ENCODE data around the gene HPS1.

Gene HPS1

GRCh38 chr10:98445200-98445812 lies 1.4 kb downstream of the HPS1 start:
- peak overlapping the region; percentile 93 for H3K4me3 ChIP-seq (ENCODE audit: low read depth, low read length)
- TF ChIP-seq CTCF (conservative IDR thresholded peaks at IDR 0.05; ENCODE audit: low read depth, low read length), result no peak
- DNase-seq (ENCODE audit: low read depth), result no peak

- TF ChIP-seq CTCF (conservative IDR thresholded peaks at IDR 0.05; ENCODE audit: low read depth, low read length), result no peak
- no peak for DNase-seq (ENCODE audit: low read depth)
- no peak overlapping the region for H3K4me3 ChIP-seq (ENCODE audit: low read depth, low read length)
These were observed 2.3 kb downstream of the HPS1 start for GRCh38 chr10:98444314-98445006.

GRCh38 chr10:98438715-98439114 lies 8.0 kb downstream of the HPS1 start:
- no peak overlapping the region for H3K4me3 ChIP-seq (ENCODE audit: low read depth, low read length)

GRCh38 chr10:98436704-98437103 lies 10.0 kb downstream of the HPS1 start:
- H3K4me3 ChIP-seq (ENCODE audit: low read depth, low read length), result no peak overlapping the region
- no peak for DNase-seq (ENCODE audit: low read depth)
- TF ChIP-seq CTCF (conservative IDR thresholded peaks at IDR 0.05; ENCODE audit: low read depth, low read length), result no peak

More at GRCh38 chr10:98438715-98439114, 8.0 kb downstream of the HPS1 start:
- TF ChIP-seq CTCF (conservative IDR thresholded peaks at IDR 0.05; ENCODE audit: low read depth, low read length), result no peak
- no peak for DNase-seq (ENCODE audit: low read depth)

GRCh38 chr10:98435178-98435577 lies 11.6 kb downstream of the HPS1 start:
- H3K4me3 ChIP-seq (ENCODE audit: low read depth, low read length), result no peak overlapping the region
- DNase-seq (ENCODE audit: low read depth), result no peak
- no peak for TF ChIP-seq CTCF (conservative IDR thresholded peaks at IDR 0.05; ENCODE audit: low read depth, low read length)

- no peak for TF ChIP-seq CTCF (conservative IDR thresholded peaks at IDR 0.05; ENCODE audit: low read depth, low read length)
- DNase-seq (ENCODE audit: low read depth), result peak; percentile 55
- H3K4me3 ChIP-seq (ENCODE audit: low read depth, low read length), result no peak overlapping the region
These were observed 12.6 kb downstream of the HPS1 start for GRCh38 chr10:98433881-98434732.
